Activated CD8-positive, alpha-beta memory T cell treated with anti-CD3 and anti-CD28 coated beads, Interleukin-2, amount 50 U/mL, for 24 hours (primary cell): ENCODE measurements around the gene GLRX.

ENCODE experiments used
- DNase-seq: peaks from one replicate; pipeline ENCODE4 v3.0.0-alpha.2; 2020; ENCODE audit errors: extremely low read depth

GLRX gene

GRCh38 chr5:95808686-95809413 lies 13.7 kb downstream of the GLRX start:
- DNase-seq = no peak

DNA sequence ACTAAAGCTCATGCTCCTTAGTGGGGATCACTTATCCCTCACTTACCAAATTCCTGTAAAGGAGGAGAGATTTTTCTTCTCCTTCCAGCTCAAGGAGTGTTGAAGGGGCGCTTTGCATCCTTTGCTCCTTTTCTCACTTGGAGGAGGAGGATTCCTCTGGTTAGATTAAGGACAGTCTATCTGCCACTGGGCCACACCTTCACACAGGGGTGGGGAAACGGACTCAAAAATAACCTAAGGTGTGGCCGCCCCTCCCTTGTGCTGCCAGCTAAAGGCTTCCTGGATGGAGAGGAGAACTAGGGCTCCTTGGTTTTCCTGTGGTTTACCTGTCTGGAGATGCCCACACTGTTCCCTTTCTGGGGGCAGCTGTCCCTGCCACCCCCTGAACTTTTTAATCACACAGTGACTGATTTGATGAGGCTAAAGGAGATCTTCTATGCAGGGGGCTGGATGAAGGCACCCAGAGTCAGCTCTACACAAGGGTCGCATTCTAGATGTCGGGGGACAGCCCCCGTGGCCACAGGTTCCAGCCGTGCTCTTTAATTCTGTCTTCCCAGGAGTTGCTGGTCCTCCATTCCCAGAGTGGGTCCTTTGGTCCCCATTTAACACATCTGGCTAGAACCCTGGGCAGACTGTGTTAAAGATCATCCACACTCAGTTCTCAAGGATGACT lies 14.4 kb downstream of the GLRX start:
- no peak for DNase-seq

DNA sequence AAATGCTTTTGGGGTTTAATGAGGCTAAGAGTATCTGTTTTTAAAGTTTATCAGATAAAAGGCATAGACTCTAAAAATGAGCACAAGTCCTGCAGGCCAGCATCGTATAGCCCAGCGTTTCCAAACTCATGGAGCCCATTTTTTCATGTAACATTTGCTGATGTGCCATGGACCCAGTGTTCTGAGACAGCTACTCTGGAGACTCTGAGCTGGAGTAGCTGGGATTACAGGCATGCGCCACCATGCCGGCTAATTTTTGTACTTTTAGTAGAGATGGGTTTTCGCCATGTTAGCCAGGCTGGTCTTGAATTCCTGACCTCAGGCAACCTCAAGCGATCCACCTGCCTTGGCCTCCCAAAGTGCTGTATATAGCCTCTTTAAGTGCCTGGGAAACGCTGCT lies 15.8 kb downstream of the GLRX start:
- no peak for DNase-seq

DNA sequence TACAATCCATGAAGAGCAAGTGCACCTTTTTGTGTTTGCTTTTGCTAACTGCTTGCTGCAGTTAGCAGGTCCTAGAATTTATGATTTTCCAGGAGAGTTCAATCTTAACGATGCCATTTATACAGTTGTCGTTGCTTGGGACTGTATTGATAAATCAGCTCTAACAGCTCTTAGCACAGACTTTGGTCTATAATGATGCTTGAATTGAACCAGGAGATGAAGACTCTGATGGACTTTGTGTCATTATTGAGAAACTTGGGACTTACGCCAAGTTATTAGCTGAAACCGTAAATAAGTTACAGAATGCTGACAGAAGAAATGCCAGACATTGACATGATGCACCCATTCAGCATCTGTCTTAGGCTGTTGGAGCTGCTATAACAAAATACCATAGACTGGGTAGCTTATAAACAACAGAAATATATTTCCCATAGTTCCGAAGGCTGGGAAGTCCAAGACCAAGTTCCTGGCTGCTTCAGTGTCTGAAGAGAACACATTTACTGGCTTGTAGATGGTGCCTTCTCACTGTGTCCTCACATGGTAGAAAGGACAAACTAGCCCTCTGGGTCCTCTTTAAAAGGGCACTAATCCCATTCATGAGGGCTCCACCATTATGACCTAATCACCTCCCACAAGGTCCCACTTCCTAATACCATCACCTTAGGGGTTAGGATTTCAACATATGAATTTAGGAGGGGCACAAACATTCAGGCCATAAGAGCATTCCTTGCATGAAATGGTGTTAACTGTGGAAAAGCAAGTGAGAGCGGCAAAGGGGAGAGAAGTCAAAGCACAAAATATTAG lies 17.6 kb downstream of the GLRX start:
- no peak for DNase-seq

- no peak for DNase-seq
These were observed 19.0 kb downstream of the GLRX start for GRCh38 chr5:95803271-95804148.

- no peak for DNase-seq
These were observed 20.6 kb downstream of the GLRX start for GRCh38 chr5:95801961-95802360.

DNA sequence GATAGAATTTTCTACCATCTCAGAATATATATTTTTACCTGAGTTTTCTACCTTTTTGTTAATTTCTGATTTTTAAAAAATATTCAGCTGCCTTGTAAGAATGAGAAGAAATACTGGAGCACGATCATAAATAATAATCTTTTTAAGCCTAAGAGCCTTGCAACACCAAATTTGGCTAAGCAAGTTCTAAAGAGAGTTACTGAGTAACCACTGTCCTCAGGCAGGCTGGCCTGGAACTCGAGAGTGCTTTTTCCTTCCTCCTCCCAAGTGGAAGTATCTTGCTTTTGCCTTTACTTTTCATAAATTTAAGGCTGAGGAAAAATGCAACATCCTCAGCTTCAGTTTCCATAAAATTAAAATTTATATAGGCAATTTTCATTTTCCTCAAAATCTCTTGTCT lies 21.0 kb downstream of the GLRX start:
- DNase-seq = no peak

- no peak for DNase-seq
These were observed 22.0 kb downstream of the GLRX start for GRCh38 chr5:95800553-95800952.

DNA sequence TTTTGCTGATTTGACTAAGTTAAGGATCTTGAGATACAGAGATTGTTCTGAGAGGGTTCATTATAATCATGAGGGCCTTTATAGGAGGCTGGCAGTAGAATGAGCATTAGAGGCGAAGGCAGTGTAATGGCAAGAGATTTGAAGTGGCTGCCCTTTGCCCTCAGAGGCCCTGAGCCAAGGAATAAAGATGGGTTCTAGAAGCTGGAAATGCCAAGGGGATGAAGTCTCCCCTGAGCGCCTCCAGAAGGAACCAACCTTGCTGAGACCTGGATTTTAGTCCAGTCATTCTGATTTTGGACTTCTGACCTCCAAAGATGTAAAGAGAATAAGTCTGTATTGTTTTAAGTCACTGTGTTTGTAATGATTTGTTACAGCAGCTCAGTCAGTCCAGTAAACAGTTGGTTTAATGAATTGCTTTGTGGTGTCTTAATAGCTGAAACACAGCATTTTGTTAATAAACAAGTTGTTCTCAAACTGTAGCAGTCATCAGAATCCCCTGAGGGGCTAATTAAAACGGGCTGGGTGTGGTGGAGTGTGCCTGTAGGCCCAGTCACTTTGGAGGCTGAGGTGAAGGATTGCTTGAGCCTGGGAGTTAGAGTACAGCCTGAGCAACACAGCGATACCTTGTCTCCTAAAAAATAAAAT lies 23.2 kb downstream of the GLRX start:
- DNase-seq = no peak

- no peak for DNase-seq
These were observed 24.0 kb downstream of the GLRX start for GRCh38 chr5:95798545-95798944.

- no peak for DNase-seq
These were observed 24.5 kb downstream of the GLRX start for GRCh38 chr5:95798048-95798447.

- DNase-seq = no peak
These were observed 25.2 kb downstream of the GLRX start for GRCh38 chr5:95797301-95797700.

DNA sequence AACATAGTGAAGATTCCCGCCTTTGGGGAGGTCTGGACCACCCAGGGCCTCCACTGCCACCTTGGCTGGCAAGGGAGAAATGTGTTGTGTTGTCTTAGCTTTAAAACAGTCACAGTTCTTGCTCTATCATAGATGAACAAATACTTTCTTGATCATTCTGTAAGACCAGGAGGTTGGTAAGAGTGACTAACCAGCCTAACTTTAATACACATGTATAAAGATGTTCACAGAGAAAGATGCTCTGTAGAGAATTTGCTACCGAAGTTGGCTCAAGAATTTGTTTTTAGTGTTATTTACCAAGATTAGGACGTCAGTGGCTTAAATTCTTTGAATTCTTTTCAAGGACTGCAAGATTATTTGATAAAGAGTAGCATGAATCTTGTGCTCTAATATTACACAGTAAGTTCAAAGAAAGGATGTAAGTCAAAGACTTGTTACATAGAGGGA lies 28.4 kb downstream of the GLRX start:
- DNase-seq = no peak

GRCh38 chr5:95791751-95792150 lies 30.8 kb downstream of the GLRX start:
- no peak for DNase-seq

GRCh38 chr5:95788493-95788892 lies 34.0 kb downstream of the GLRX start:
- no peak for DNase-seq

DNA sequence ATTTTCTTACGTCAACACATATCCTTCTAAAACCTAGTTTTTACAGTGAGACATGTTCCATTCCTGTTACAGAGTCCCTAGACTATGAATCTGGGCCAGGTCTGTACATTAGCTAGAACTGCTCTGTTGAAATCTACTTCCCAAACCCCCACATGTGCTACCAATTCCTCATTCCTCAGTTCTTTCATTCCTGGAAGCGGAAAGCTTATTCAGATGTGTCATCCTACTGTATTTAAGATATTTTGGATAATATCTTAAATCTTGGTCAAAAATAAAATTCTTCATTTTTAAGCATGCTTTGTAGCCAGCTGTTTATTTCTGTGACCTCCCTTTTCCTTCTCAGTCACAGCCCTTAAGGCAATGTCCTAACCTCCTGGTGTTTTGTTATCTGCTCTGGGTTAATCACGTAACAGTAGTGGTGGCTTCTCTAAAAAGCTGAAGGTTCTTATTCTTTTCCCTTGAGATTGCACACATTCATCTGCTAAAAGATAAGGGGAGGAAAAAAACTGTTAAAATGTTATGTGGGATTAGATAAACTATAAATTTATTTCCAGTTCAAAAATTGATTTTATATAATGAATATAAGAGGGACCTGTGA lies 35.6 kb downstream of the GLRX start:
- no peak for DNase-seq

- no peak for DNase-seq
These were observed 37.8 kb downstream of the GLRX start for GRCh38 chr5:95784514-95785302.

GRCh38 chr5:95783661-95784060 lies 38.9 kb downstream of the GLRX start:
- no peak for DNase-seq

GRCh38 chr5:95782181-95782580 lies 40.3 kb downstream of the GLRX start:
- no peak for DNase-seq

- peak; percentile 49 for DNase-seq
These were observed 41.4 kb downstream of the GLRX start for GRCh38 chr5:95781101-95781583.
